ENCODE measurements around the gene TMEM259.

TMEM259 gene

GRCh38 chr19:982567-983170 lies 38.3 kb downstream of the TMEM259 start:
- DNase-seq = peak; percentile 69 to 72

GRCh38 chr19:980133-980998 lies 40.6 kb downstream of the TMEM259 start:
- no peak for DNase-seq

GRCh38 chr19:979318-979741 lies 41.6 kb downstream of the TMEM259 start:
- no peak for DNase-seq

- no peak for DNase-seq
Observed at GRCh38 chr19:977058-977464, 43.9 kb downstream of the TMEM259 start.

- DNase-seq = no peak
Observed at GRCh38 chr19:976476-976875, 44.4 kb downstream of the TMEM259 start.

GRCh38 chr19:974564-975257 lies 46.2 kb downstream of the TMEM259 start:
- DNase-seq = no peak

- no peak for DNase-seq
Observed at GRCh38 chr19:973726-974563, 47.0 kb downstream of the TMEM259 start.

- DNase-seq = no peak
Observed at GRCh38 chr19:972281-972680, 48.6 kb downstream of the TMEM259 start.

GRCh38 chr19:971795-972194 lies 49.1 kb downstream of the TMEM259 start:
- DNase-seq = no peak

- no peak for DNase-seq
Observed at GRCh38 chr19:970695-971094, 50.2 kb downstream of the TMEM259 start.

- no peak for DNase-seq
Observed at GRCh38 chr19:966485-967088, 54.3 kb downstream of the TMEM259 start.

GRCh38 chr19:964761-965694 lies 55.9 kb downstream of the TMEM259 start:
- DNase-seq = no peak

GRCh38 chr19:964116-964520 lies 56.8 kb downstream of the TMEM259 start:
- DNase-seq = no peak

- DNase-seq = no peak
Observed at GRCh38 chr19:963486-963951, 57.4 kb downstream of the TMEM259 start.

GRCh38 chr19:962683-963400 lies 58.1 kb downstream of the TMEM259 start:
- no peak for DNase-seq

GRCh38 chr19:961866-962620 lies 58.9 kb downstream of the TMEM259 start:
- no peak for DNase-seq

- DNase-seq = no peak
Observed at GRCh38 chr19:960601-960938, 60.4 kb downstream of the TMEM259 start.

- DNase-seq = no peak
Observed at GRCh38 chr19:960020-960419, 60.9 kb downstream of the TMEM259 start.

All from activated CD4-positive, alpha-beta T cell treated with anti-CD3 and anti-CD28 coated beads for 4 hours (primary cell).